Stimulated activated naive B cell treated with anti-CD40 and anti-IgM and Interleukin-4, amounts not matched to agents 10 μg/mL and 1 μg/mL and 100 μg/mL, for 72 hours (primary cell): Measurements from ENCODE around the gene ATXN1.

Source experiments
- ATAC-seq, 2 donors: fragments of 150-1000 bp; cut with Tn5 transposase; replicated peaks; 2 replicates each; pipeline ENCODE4 v1.10.0; 2021; ENCODE audit warnings: moderate library complexity in 1 of 2
- DNase-seq: peaks from one replicate; pipeline ENCODE4 v3.0.0; 2021
- H3K27ac Mint-ChIP-seq: one replicate; pipeline ENCODE4 v1.8.0; 2022; ENCODE audit warnings: mild to moderate bottlenecking, mixed read lengths
- H3K27me3 Mint-ChIP-seq, 2 donors: one replicate each; pipeline ENCODE4 v1.8.0; 2022; ENCODE audit warnings: mixed read lengths in 2 of 2
- H3K36me3 Mint-ChIP-seq, 2 donors: one replicate each; pipeline ENCODE4 v1.8.0; 2022; ENCODE audit warnings: mixed read lengths in 2 of 2, mild to moderate bottlenecking in 1 of 2
- H3K4me1 Mint-ChIP-seq, 2 donors: one replicate each; pipeline ENCODE4 v1.8.0; 2022; ENCODE audit warnings: mixed read lengths in 2 of 2, mild to moderate bottlenecking in 1 of 2
- H3K4me3 Mint-ChIP-seq, 2 donors: one replicate each; pipeline ENCODE4 v1.8.0; 2022; ENCODE audit warnings: mild to moderate bottlenecking in 2 of 2, mixed read lengths in 2 of 2, moderate library complexity in 1 of 2
- H3K9me3 Mint-ChIP-seq, 2 donors: one replicate each; pipeline ENCODE4 v1.8.0; 2022; ENCODE audit warnings: mixed read lengths in 2 of 2, mild to moderate bottlenecking in 1 of 2

Gene ATXN1

GRCh38 chr6:16690608-16691142 lies 70.6 kb downstream of the ATXN1 start:
- H3K4me1 Mint-ChIP-seq, result peaks cover 42 to 75% of the 10 kb centered on the region in 2 donors
- H3K9me3 Mint-ChIP-seq, result peaks cover 3 to 5% of the 10 kb centered on the region in 2 donors
- H3K4me3 Mint-ChIP-seq, result peak overlapping the region; percentile 31 to 62
- H3K27ac Mint-ChIP-seq, result peak overlapping the region; percentile 92
- ATAC-seq, result peak; percentile 90 to 91
- DNase-seq, result peak; percentile 68
- peaks cover 14 to 33% of the 10 kb centered on the region in 2 donors for H3K36me3 Mint-ChIP-seq
- H3K27me3 Mint-ChIP-seq, result no peaks in the 10 kb centered on the region

GRCh38 chr6:16689788-16690607 lies 71.3 kb downstream of the ATXN1 start:
- no peaks in the 10 kb centered on the region for H3K27me3 Mint-ChIP-seq
- peak overlapping the region in 1 of 2 donors; percentile 46 for H3K4me3 Mint-ChIP-seq
- peaks cover 3 to 5% of the 10 kb centered on the region in 2 donors for H3K9me3 Mint-ChIP-seq
- H3K36me3 Mint-ChIP-seq, result peaks cover 11 to 30% of the 10 kb centered on the region in 2 donors
- H3K27ac Mint-ChIP-seq, result peak overlapping the region; percentile 92
- ATAC-seq, result peak; percentile 3
- H3K4me1 Mint-ChIP-seq, result peaks cover 42 to 75% of the 10 kb centered on the region in 2 donors
- no peak for DNase-seq

GRCh38 chr6:16688984-16689636 lies 72.2 kb downstream of the ATXN1 start:
- Mint-ChIP-seq H3K27me3 (no peaks in the 10 kb centered on the region), H3K4me1 (peaks cover 44 to 77% of the 10 kb centered on the region in 2 donors), H3K36me3 (peaks cover 6 to 24% of the 10 kb centered on the region in 2 donors), H3K4me3 (no peak overlapping the region), H3K27ac (no peak overlapping the region), H3K9me3 (no peaks in the 10 kb centered on the region)
- ATAC-seq (no peak), DNase-seq (no peak)

- H3K27ac Mint-ChIP-seq, result no peak overlapping the region
- H3K9me3 Mint-ChIP-seq, result no peaks in the 10 kb centered on the region
- H3K4me1 Mint-ChIP-seq, result peaks cover 49 to 79% of the 10 kb centered on the region in 2 donors
- peaks cover 4 to 28% of the 10 kb centered on the region in 2 donors for H3K36me3 Mint-ChIP-seq
- DNase-seq, result no peak
- no peak for ATAC-seq
- no peaks in the 10 kb centered on the region for H3K27me3 Mint-ChIP-seq
- no peak overlapping the region for H3K4me3 Mint-ChIP-seq
Observed at GRCh38 chr6:16688436-16688835, 72.8 kb downstream of the ATXN1 start.

GRCh38 chr6:16687045-16687444 lies 74.2 kb downstream of the ATXN1 start:
- H3K9me3 Mint-ChIP-seq, result no peaks in the 10 kb centered on the region
- no peak for DNase-seq
- no peak for ATAC-seq
- peaks cover 7 to 32% of the 10 kb centered on the region in 2 donors for H3K36me3 Mint-ChIP-seq
- peak overlapping the region; percentile 23 to 60 for H3K4me3 Mint-ChIP-seq
- H3K27me3 Mint-ChIP-seq, result no peaks in the 10 kb centered on the region
- peak overlapping the region; percentile 89 for H3K27ac Mint-ChIP-seq
- peaks cover 50 to 84% of the 10 kb centered on the region in 2 donors for H3K4me1 Mint-ChIP-seq

- no peaks in the 10 kb centered on the region for H3K27me3 Mint-ChIP-seq
- ATAC-seq (peak; percentile 84 to 87), DNase-seq (peak; percentile 87)
- peak overlapping the region; percentile 55 to 63 for H3K4me3 Mint-ChIP-seq
- H3K9me3 Mint-ChIP-seq, result no peaks in the 10 kb centered on the region
- peaks cover 20 to 40% of the 10 kb centered on the region in 2 donors for H3K36me3 Mint-ChIP-seq
- H3K27ac Mint-ChIP-seq, result peak overlapping the region; percentile 88
- peaks cover 35 to 80% of the 10 kb centered on the region in 2 donors for H3K4me1 Mint-ChIP-seq
Observed at GRCh38 chr6:16684896-16685554, 76.2 kb downstream of the ATXN1 start.

- H3K4me3 Mint-ChIP-seq, result peak overlapping the region; percentile 6 to 66
- peak overlapping the region; percentile 93 for H3K27ac Mint-ChIP-seq
- ATAC-seq, result peak; percentile 41 to 55
- no peak for DNase-seq
- peaks cover 0 to under 1% of the 10 kb centered on the region in 2 donors for H3K9me3 Mint-ChIP-seq
- peaks cover 21 to 41% of the 10 kb centered on the region in 2 donors for H3K36me3 Mint-ChIP-seq
- peaks cover 34 to 74% of the 10 kb centered on the region in 2 donors for H3K4me1 Mint-ChIP-seq
- peaks cover 0 to 1% of the 10 kb centered on the region in 2 donors for H3K27me3 Mint-ChIP-seq
Observed at GRCh38 chr6:16684195-16684689, 77.0 kb downstream of the ATXN1 start.

- H3K36me3 Mint-ChIP-seq, result peaks cover 27 to 46% of the 10 kb centered on the region in 2 donors
- peak overlapping the region; percentile 56 to 66 for H3K4me3 Mint-ChIP-seq
- DNase-seq, result peak; percentile 41
Observed at GRCh38 chr6:16683641-16684194, 77.5 kb downstream of the ATXN1 start.

GRCh38 chr6:16681260-16681873 lies 79.9 kb downstream of the ATXN1 start:
- Mint-ChIP-seq H3K9me3 (peaks cover 4 to 5% of the 10 kb centered on the region in 2 donors), H3K36me3 (peaks cover 33 to 50% of the 10 kb centered on the region in 2 donors), H3K4me3 (no peak overlapping the region), H3K27ac (no peak overlapping the region), H3K27me3 (peaks cover 0 to 5% of the 10 kb centered on the region in 2 donors), H3K4me1 (peaks cover 26 to 57% of the 10 kb centered on the region in 2 donors)
- DNase-seq, result no peak
- ATAC-seq, result no peak

More at GRCh38 chr6:16683641-16684194, 77.5 kb downstream of the ATXN1 start:
- peaks cover 4 to 5% of the 10 kb centered on the region in 2 donors for H3K9me3 Mint-ChIP-seq
- peaks cover 0 to 5% of the 10 kb centered on the region in 2 donors for H3K27me3 Mint-ChIP-seq
- H3K27ac Mint-ChIP-seq, result peak overlapping the region; percentile 93
- peaks cover 32 to 74% of the 10 kb centered on the region in 2 donors for H3K4me1 Mint-ChIP-seq
- peak; percentile 60 to 65 for ATAC-seq

- Mint-ChIP-seq H3K36me3 (peaks cover 37 to 55% of the 10 kb centered on the region in 2 donors), H3K27ac (no peak overlapping the region), H3K4me1 (peaks cover 13 to 47% of the 10 kb centered on the region in 2 donors), H3K27me3 (peaks cover 0 to 5% of the 10 kb centered on the region in 2 donors), H3K4me3 (no peak overlapping the region), H3K9me3 (peaks cover 4 to 5% of the 10 kb centered on the region in 2 donors)
- DNase-seq, result no peak
- no peak for ATAC-seq
Observed at GRCh38 chr6:16679050-16679449, 82.2 kb downstream of the ATXN1 start.

- peaks cover 38 to 53% of the 10 kb centered on the region in 2 donors for H3K36me3 Mint-ChIP-seq
- peaks cover 4 to 5% of the 10 kb centered on the region in 2 donors for H3K9me3 Mint-ChIP-seq
- H3K4me1 Mint-ChIP-seq, result peaks cover 5 to 43% of the 10 kb centered on the region in 2 donors
- H3K27me3 Mint-ChIP-seq, result peaks cover 0 to 5% of the 10 kb centered on the region in 2 donors
- ATAC-seq, result no peak
- H3K27ac Mint-ChIP-seq, result no peak overlapping the region
- no peak overlapping the region for H3K4me3 Mint-ChIP-seq
- DNase-seq, result no peak
Observed at GRCh38 chr6:16677458-16677857, 83.8 kb downstream of the ATXN1 start.

GRCh38 chr6:16676978-16677377 lies 84.3 kb downstream of the ATXN1 start:
- Mint-ChIP-seq H3K4me3 (no peak overlapping the region), H3K27ac (no peak overlapping the region), H3K4me1 (peaks cover 7 to 48% of the 10 kb centered on the region in 2 donors), H3K27me3 (peaks cover 0 to 5% of the 10 kb centered on the region in 2 donors), H3K9me3 (peaks cover 4 to 5% of the 10 kb centered on the region in 2 donors), H3K36me3 (peaks cover 35 to 53% of the 10 kb centered on the region in 2 donors)
- ATAC-seq (no peak), DNase-seq (no peak)

GRCh38 chr6:16676376-16676775 lies 84.9 kb downstream of the ATXN1 start:
- Mint-ChIP-seq H3K4me1 (peaks cover 9 to 46% of the 10 kb centered on the region in 2 donors), H3K4me3 (no peak overlapping the region), H3K27ac (no peak overlapping the region), H3K36me3 (peaks cover 29 to 47% of the 10 kb centered on the region in 2 donors), H3K27me3 (peaks cover 0 to 5% of the 10 kb centered on the region in 2 donors), H3K9me3 (peaks cover 4 to 5% of the 10 kb centered on the region in 2 donors)
- ATAC-seq (no peak), DNase-seq (no peak)
